Transverse colon (tissue), 4 donors: ENCODE measurements around the gene ARHGAP6.

ENCODE experiments used
- POLR2A ChIP-seq: fragments of 450-650 bp; IDR thresholded peaks from one replicate; pipeline ENCODE4 v1.6.1; 2016; ENCODE audit warnings: antibody characterized with exemption, mild to moderate bottlenecking, moderate library complexity
- POLR2AphosphoS5 ChIP-seq, 3 donors: sonication (generic); formaldehyde crosslinking; IDR thresholded peaks; one replicate each; pipeline ENCODE4 v1.6.1; 2016; ENCODE audit warnings: antibody characterized with exemption in 3 of 3
- TF ChIP-seq, protein P1 (sequence below), 5 experiments: fragments of 200-600 bp in 3 of 5; fragments of 450-650 bp in 2 of 5; sonication (generic) in 3 of 5; IDR thresholded peaks; 1 replicate in 2 of 5; 2 replicates in 3 of 5; pipeline ENCODE4 v1.5.1; 2016 to 2017; ENCODE audit warnings: antibody characterized with exemption in 5 of 5, inconsistent platforms in 3 of 5, mild to moderate bottlenecking in 2 of 5, moderate library complexity in 1 of 5

GRCh38 chrX:11190745-11191510, 474.8 kb downstream of the ARHGAP6 start:
- no peak for TF ChIP-seq POLR2AphosphoS5 (IDR thresholded peaks at IDR 0.05)
- TF ChIP-seq, protein P1, sequence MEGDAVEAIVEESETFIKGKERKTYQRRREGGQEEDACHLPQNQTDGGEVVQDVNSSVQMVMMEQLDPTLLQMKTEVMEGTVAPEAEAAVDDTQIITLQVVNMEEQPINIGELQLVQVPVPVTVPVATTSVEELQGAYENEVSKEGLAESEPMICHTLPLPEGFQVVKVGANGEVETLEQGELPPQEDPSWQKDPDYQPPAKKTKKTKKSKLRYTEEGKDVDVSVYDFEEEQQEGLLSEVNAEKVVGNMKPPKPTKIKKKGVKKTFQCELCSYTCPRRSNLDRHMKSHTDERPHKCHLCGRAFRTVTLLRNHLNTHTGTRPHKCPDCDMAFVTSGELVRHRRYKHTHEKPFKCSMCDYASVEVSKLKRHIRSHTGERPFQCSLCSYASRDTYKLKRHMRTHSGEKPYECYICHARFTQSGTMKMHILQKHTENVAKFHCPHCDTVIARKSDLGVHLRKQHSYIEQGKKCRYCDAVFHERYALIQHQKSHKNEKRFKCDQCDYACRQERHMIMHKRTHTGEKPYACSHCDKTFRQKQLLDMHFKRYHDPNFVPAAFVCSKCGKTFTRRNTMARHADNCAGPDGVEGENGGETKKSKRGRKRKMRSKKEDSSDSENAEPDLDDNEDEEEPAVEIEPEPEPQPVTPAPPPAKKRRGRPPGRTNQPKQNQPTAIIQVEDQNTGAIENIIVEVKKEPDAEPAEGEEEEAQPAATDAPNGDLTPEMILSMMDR (IDR thresholded peaks at IDR 0.05) = no peak
- TF ChIP-seq POLR2A = no peak
